Measurements from ENCODE around the gene CARD8.
"Not testable (repeated sequence)": the region's sequence is repeated elsewhere in the genome, so short reads cannot be mapped to it uniquely, and the experiment has no call there.

Gene CARD8

GRCh38 chr19:48230555-48231129, 25.1 kb downstream of the CARD8 start:
- H3K4me3 ChIP-seq (ENCODE audit: low read depth, low read length) = no peak overlapping the region
- TF ChIP-seq MYC (IDR thresholded peaks at IDR 0.05; ENCODE audit: low read depth, low read length) (no peak), CTCF (IDR thresholded peaks at IDR 0.05; ENCODE audit: low read depth, low read length) (no peak), POLR2A (IDR thresholded peaks at IDR 0.05; ENCODE audit: extremely low read depth, insufficient read length) (no peak), MAX (IDR thresholded peaks at IDR 0.05; ENCODE audit: low read depth, low read length) (no peak)
- DNase-seq (ENCODE audit: low read depth) = peak; percentile 63

GRCh38 chr19:48221628-48222027, 34.1 kb downstream of the CARD8 start:
- no peak for TF ChIP-seq CTCF (IDR thresholded peaks at IDR 0.05; ENCODE audit: low read depth, low read length)
- no peak for TF ChIP-seq POLR2A (IDR thresholded peaks at IDR 0.05; ENCODE audit: extremely low read depth, insufficient read length)
- TF ChIP-seq MYC (IDR thresholded peaks at IDR 0.05; ENCODE audit: low read depth, low read length) = no peak
- TF ChIP-seq MAX (IDR thresholded peaks at IDR 0.05; ENCODE audit: low read depth, low read length) = no peak
- H3K4me3 ChIP-seq (ENCODE audit: low read depth, low read length) = no peak overlapping the region

GRCh38 chr19:48220784-48221183, 34.9 kb downstream of the CARD8 start:
- H3K4me3 ChIP-seq (ENCODE audit: low read depth, low read length); DNase-seq (ENCODE audit: low read depth): not testable (repeated sequence)

More at GRCh38 chr19:48221628-48222027, 34.1 kb downstream of the CARD8 start:
- DNase-seq (ENCODE audit: low read depth) = no peak

GRCh38 chr19:48218997-48219396, 36.7 kb downstream of the CARD8 start:
- H3K4me3 ChIP-seq (ENCODE audit: low read depth, low read length) = no peak overlapping the region
- DNase-seq (ENCODE audit: low read depth) = no peak
- TF ChIP-seq CTCF (IDR thresholded peaks at IDR 0.05; ENCODE audit: low read depth, low read length) (no peak), POLR2A (IDR thresholded peaks at IDR 0.05; ENCODE audit: extremely low read depth, insufficient read length) (no peak), MAX (IDR thresholded peaks at IDR 0.05; ENCODE audit: low read depth, low read length) (no peak), MYC (IDR thresholded peaks at IDR 0.05; ENCODE audit: low read depth, low read length) (no peak)

- no peak for DNase-seq (ENCODE audit: low read depth)
- H3K4me3 ChIP-seq (ENCODE audit: low read depth, low read length) = no peak overlapping the region
- TF ChIP-seq CTCF (IDR thresholded peaks at IDR 0.05; ENCODE audit: low read depth, low read length) (no peak), MYC (IDR thresholded peaks at IDR 0.05; ENCODE audit: low read depth, low read length) (no peak), POLR2A (IDR thresholded peaks at IDR 0.05; ENCODE audit: extremely low read depth, insufficient read length) (no peak), MAX (IDR thresholded peaks at IDR 0.05; ENCODE audit: low read depth, low read length) (no peak)
Measured at GRCh38 chr19:48216933-48217332, 38.8 kb downstream of the CARD8 start.

GRCh38 chr19:48213959-48214358, 41.8 kb downstream of the CARD8 start:
- no peak for DNase-seq (ENCODE audit: low read depth)
- TF ChIP-seq MAX (IDR thresholded peaks at IDR 0.05; ENCODE audit: low read depth, low read length) = no peak
- TF ChIP-seq MYC (IDR thresholded peaks at IDR 0.05; ENCODE audit: low read depth, low read length) = no peak
- no peak for TF ChIP-seq POLR2A (IDR thresholded peaks at IDR 0.05; ENCODE audit: extremely low read depth, insufficient read length)
- no peak for TF ChIP-seq CTCF (IDR thresholded peaks at IDR 0.05; ENCODE audit: low read depth, low read length)
- H3K4me3 ChIP-seq (ENCODE audit: low read depth, low read length) = no peak overlapping the region
